Smooth muscle cell (in vitro differentiated cells): Measurements from ENCODE around the gene KCNH1. TPM values are rescaled to one million over a fixed set of nuclear protein-coding genes. Genes with fewer than 3 reads are reported as not detected.

Source experiments
- DNase-seq: peaks from one replicate; lab custom pipeline; 2025; ENCODE audit not compliant: unreplicated experiment; lab: John Stamatoyannopoulos, UW
- H2AFZ ChIP-seq: fragments of 200-600 bp; sonication (generic); 2 replicates; pipeline ENCODE4 v1.6.0; 2016; ENCODE audit warnings: antibody characterized with exemption, low read depth, mild to moderate bottlenecking
- H3F3A ChIP-seq: fragments of 200-600 bp; sonication (generic); 2 replicates; pipeline ENCODE4 v1.6.0; 2017; ENCODE audit warnings: antibody characterized with exemption, low read depth
- H3K27ac ChIP-seq: fragments of 200-600 bp; sonication (generic); 2 replicates; pipeline ENCODE4 v1.5.1; 2016; ENCODE audit warnings: low read depth, mild to moderate bottlenecking
- H3K27me3 ChIP-seq: fragments of 200-600 bp; sonication (generic); 2 replicates; pipeline ENCODE4 v1.6.1; 2016; ENCODE audit warnings: low read depth, mild to moderate bottlenecking
- H3K36me3 ChIP-seq: fragments of 200-600 bp; sonication (generic); 2 replicates; pipeline ENCODE4 v1.5.1; 2016; ENCODE audit warnings: low read depth
- H3K4me1 ChIP-seq: fragments of 200-600 bp; sonication (generic); 2 replicates; pipeline ENCODE4 v1.5.1; 2016; ENCODE audit warnings: low read depth
- H3K4me2 ChIP-seq: fragments of 200-600 bp; sonication (generic); 2 replicates; pipeline ENCODE4 v1.6.0; 2016; ENCODE audit warnings: mild to moderate bottlenecking
- H3K4me3 ChIP-seq: fragments of 200-600 bp; sonication (generic); 2 replicates; pipeline ENCODE4 v1.5.1; 2016; ENCODE audit warnings: mild to moderate bottlenecking
- H3K79me2 ChIP-seq: fragments of 200-600 bp; sonication (generic); 2 replicates; pipeline ENCODE4 v1.6.0; 2016; ENCODE audit warnings: low read depth, mild to moderate bottlenecking
- H3K9ac ChIP-seq: fragments of 200-600 bp; sonication (generic); 2 replicates; pipeline ENCODE4 v1.6.0; 2016; ENCODE audit warnings: low read depth
- H3K9me3 ChIP-seq: fragments of 200-600 bp; sonication (generic); replicated peaks from 2 replicates; pipeline ENCODE4 v1.5.1; 2016; ENCODE audit warnings: low read depth
- H4K20me1 ChIP-seq: fragments of 200-600 bp; sonication (generic); 2 replicates; pipeline ENCODE4 v1.6.0; 2016; ENCODE audit warnings: low read depth
- CTCF ChIP-seq: fragments of 200-600 bp; sonication (generic); IDR thresholded peaks from 2 replicates; pipeline ENCODE4 v1.5.1; 2017; ENCODE audit warnings: borderline replicate concordance, mild to moderate bottlenecking, antibody characterized with exemption; ENCODE audit not compliant: insufficient read depth, poor library complexity, severe bottlenecking
- WGBS: methylation state at CpG from one replicate; pipeline ENCODE4 v1.1.7; 2016; ENCODE audit warnings: low lambda C conversion rate; 5-methylcytosine and 5-hydroxymethylcytosine counted together
- polyA plus RNA-seq: library from polyadenylated mRNA; unstranded; fragments of >200 nt; fragmentation: Nextera tagmentation; extraction: Ambion mirVana; gene quantifications from 2 replicates; pipeline ENCODE4 v1.2.1, GENCODE V29; 2016
- total RNA-seq: library from RNA; depleted of rRNA; stranded (reverse); fragments of >200 nt; gene quantifications from 2 replicates; pipeline ENCODE4 v1.2.3, GENCODE V29; 2014

KCNH1 gene
- total and polyA plus RNA-seq, 2 experiments from 2014 or later: 0.30 to 1.9 TPM

- Histone ChIP-seq H3K27me3 (peaks cover 39% of the 10 kb centered on the region), H3K9ac (no peak overlapping the region), H3K36me3 (no peaks in the 10 kb centered on the region), H3K4me3 (no peak overlapping the region), H3K9me3 (no peaks in the 10 kb centered on the region), H3K4me1 (no peaks in the 10 kb centered on the region), H3K27ac (no peak overlapping the region), H3K4me2 (no peak overlapping the region), H3K79me2 (no peaks in the 10 kb centered on the region), H3F3A (no peaks in the 10 kb centered on the region), H4K20me1 (no peaks in the 10 kb centered on the region), H2AFZ (no peak overlapping the region)
- TF ChIP-seq CTCF: no peak
- DNase-seq: no peak
- 97% methylated on average over 6 of the region's 6 CpGs for WGBS
Observed at GRCh38 chr1:210633636-210634035, 500.3 kb downstream of the KCNH1 start.

GRCh38 chr1:210633140-210633539, 500.8 kb downstream of the KCNH1 start:
- Histone ChIP-seq H2AFZ (no peak overlapping the region), H3K4me3 (no peak overlapping the region), H4K20me1 (no peaks in the 10 kb centered on the region), H3K4me2 (no peak overlapping the region), H3K9me3 (no peaks in the 10 kb centered on the region), H3K27ac (no peak overlapping the region), H3K9ac (no peak overlapping the region), H3K36me3 (no peaks in the 10 kb centered on the region), H3F3A (no peaks in the 10 kb centered on the region), H3K4me1 (no peaks in the 10 kb centered on the region), H3K79me2 (no peaks in the 10 kb centered on the region), H3K27me3 (peaks cover 34% of the 10 kb centered on the region)
- no peak for TF ChIP-seq CTCF
- DNase-seq: no peak
- 95% methylated on average over 3 of the region's 3 CpGs for WGBS

- no peaks in the 10 kb centered on the region for H3K79me2 ChIP-seq
- no peak overlapping the region for H3K4me2 ChIP-seq
- peaks cover 23% of the 10 kb centered on the region for H3K27me3 ChIP-seq
- TF ChIP-seq CTCF: no peak
- DNase-seq: no peak
- no peak overlapping the region for H3K4me3 ChIP-seq
- H3K27ac ChIP-seq: no peak overlapping the region
- no peaks in the 10 kb centered on the region for H3K36me3 ChIP-seq
- no peaks in the 10 kb centered on the region for H3K4me1 ChIP-seq
- H3K9me3 ChIP-seq: no peaks in the 10 kb centered on the region
- H2AFZ ChIP-seq: no peak overlapping the region
- 94% methylated on average over 3 of the region's 3 CpGs for WGBS
- H4K20me1 ChIP-seq: no peaks in the 10 kb centered on the region
- no peaks in the 10 kb centered on the region for H3F3A ChIP-seq
- no peak overlapping the region for H3K9ac ChIP-seq
Observed at GRCh38 chr1:210631399-210631798, 502.5 kb downstream of the KCNH1 start.

- Histone ChIP-seq H3F3A (no peaks in the 10 kb centered on the region), H3K9me3 (no peaks in the 10 kb centered on the region), H3K27ac (no peak overlapping the region), H3K4me3 (no peak overlapping the region), H3K4me2 (no peak overlapping the region), H4K20me1 (no peaks in the 10 kb centered on the region), H3K27me3 (peaks cover 13% of the 10 kb centered on the region), H3K4me1 (no peaks in the 10 kb centered on the region), H3K9ac (no peak overlapping the region), H3K36me3 (no peaks in the 10 kb centered on the region), H3K79me2 (no peaks in the 10 kb centered on the region), H2AFZ (no peak overlapping the region)
- no peak for TF ChIP-seq CTCF
- DNase-seq: no peak
- WGBS: 94% methylated on average over 2 of the region's 2 CpGs
Observed at GRCh38 chr1:210629276-210629675, 504.7 kb downstream of the KCNH1 start.
